HG03108 (cell line): Measurements from ENCODE around the gene OSGIN1.

Experiments
- ATAC-seq: cut with Tn5 transposase; IDR thresholded peaks from one replicate; pipeline ENCODE4 v1.9.1; 2021; ENCODE audit warnings: moderate library complexity; ENCODE audit not compliant: unreplicated experiment

OSGIN1 gene

GRCh38 chr16:83956336-83957289 is 3.6 kb downstream of the OSGIN1 start:
- ATAC-seq, result no peak

GRCh38 chr16:83957296-83957855 is 4.3 kb downstream of the OSGIN1 start:
- no peak for ATAC-seq

DNA sequence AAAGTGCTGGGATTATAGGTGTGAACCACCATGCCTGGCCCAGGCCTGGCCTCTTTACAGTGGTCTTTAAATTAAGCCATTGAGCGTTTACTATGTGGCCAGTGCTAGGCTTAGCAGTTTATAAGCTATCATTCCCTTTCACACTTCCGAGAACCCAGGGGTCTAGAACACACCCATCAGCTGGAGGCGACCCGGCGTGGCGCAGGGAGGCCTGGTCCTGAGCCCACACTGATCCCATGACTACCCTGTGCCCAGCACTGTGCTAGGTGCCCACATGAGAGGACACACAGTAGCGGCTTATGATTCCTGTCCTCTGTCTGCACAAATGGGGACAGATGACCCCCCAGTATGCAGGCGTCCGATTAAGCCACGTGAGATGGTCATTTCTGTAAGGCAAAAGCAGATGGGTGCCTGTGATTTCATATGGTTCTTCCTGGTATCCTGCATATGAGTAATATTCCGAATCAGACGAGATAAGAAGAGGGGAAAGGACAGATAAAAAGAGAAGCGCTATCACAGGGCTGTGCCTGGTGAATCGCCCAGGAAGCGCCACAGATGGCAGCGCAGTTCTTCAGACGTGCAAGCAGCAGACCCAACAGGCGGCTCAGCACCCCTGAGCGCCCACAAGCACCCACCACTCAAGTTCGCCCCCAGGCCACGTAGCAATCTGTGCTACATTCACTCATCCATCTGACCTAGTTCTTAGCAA is 5.3 kb downstream of the OSGIN1 start:
- ATAC-seq, result no peak

DNA sequence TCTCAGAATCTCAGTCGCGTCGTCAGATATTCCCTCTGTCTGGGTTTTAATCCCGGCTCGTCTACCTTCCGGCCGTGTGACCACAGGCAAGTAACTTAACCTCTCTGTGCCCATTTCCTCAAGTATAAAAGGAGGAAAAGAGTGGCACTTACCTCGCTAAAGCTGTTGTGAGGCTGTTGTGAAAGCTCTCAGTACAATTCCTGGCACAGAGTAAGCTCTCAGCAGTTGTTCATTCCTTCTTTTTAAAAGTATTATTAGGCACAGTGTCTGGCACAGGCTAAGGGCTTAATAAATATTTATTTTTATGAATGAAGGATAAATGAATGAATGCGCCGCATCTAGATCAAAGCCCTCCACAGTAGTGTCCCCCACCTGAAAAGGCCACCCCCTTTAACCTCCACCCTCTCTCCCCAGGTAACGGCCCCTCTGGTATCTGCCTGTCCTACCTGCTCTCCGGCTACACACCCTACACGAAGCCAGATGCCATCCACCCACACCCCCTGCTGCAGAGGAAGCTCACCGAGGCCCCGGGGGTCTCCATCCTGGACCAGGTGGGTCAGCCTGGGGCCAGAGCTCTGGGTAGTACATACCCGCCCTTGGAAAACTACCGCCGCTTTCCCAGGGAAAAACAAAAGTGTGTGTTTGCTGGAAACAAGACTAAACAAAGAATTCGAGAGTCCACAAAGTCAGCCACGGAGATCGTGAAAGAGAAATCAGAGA is 6.0 kb downstream of the OSGIN1 start:
- ATAC-seq, result no peak

- ATAC-seq, result no peak
These were observed 6.8 kb downstream of the OSGIN1 start for GRCh38 chr16:83959656-83960434.

DNA sequence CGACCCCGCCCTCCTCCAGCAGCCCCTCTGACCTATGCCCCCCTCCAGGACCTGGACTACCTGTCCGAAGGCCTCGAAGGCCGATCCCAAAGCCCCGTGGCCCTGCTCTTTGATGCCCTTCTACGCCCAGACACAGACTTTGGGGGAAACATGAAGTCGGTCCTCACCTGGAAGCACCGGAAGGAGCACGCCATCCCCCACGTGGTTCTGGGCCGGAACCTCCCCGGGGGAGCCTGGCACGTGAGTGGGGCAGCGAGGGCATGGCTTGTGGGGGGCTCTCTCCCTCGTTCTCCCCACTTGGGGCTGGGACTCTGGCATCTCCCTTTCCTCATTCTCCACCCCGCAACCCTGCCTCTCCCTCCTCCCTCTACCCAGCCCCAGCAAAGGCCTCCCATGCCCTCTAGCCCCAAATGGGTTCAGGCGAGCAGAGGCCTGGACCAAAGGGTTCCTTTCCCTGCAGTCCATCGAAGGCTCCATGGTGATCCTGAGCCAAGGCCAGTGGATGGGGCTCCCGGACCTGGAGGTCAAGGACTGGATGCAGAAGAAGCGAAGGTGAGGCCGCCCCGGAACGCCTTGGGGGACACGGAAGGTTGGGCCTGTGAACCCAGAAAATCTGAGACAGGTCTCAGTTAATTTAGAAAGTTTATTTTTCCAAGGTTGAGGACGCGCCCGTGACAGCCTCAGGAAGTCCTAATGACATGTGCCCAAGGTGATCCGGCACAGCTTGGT is 7.6 kb downstream of the OSGIN1 start:
- no peak for ATAC-seq

DNA sequence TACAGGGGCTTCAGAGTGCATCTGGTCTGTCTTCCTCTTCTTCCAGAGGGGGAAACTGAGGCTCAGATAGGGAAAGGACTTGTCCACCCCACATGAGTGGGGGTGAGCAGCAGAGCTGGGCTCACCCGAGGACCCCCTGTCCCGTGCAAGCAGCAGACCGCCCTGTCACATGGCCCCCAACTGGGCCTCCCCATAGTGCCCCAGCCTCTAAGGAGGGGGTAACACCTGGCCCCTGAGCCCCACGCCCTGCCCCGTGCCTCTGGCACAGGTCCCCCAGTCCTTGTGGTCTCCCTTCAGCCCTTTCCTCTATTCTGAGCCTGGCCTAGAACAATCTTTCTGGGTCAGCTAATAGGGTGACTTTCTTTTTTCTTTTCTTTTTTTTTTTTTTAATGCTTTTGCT is 8.6 kb downstream of the OSGIN1 start:
- no peak for ATAC-seq

- ATAC-seq, result no peak
These were observed 10.5 kb downstream of the OSGIN1 start for GRCh38 chr16:83963277-83964119.

DNA sequence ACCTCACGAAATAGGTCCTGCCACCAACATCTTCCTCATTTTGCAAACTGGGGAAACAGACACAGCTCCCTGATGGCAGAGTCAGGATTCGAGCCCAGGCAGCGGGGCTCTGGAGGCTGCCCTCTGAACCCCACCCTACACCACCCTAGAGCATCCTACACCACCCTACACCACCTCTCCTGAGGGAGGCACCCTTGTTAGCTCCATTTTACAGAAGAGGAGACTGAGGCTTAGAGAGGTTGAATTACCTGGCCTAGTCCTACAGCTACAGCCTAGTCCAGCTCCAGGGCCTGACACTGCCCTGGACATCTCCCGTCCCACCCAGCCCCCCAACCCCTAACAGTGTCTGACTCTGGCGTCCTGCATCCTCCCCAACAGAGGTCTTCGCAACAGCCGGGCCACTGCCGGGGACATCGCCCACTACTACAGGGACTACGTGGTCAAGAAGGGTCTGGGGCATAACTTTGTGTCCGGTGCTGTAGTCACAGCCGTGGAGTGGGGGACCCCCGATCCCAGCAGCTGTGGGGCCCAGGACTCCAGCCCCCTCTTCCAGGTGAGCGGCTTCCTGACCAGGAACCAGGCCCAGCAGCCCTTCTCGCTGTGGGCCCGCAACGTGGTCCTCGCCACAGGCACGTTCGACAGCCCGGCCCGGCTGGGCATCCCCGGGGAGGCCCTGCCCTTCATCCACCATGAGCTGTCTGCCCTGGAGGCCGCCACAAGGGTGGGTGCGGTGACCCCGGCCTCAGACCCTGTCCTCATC is 11.8 kb downstream of the OSGIN1 start:
- no peak for ATAC-seq

DNA sequence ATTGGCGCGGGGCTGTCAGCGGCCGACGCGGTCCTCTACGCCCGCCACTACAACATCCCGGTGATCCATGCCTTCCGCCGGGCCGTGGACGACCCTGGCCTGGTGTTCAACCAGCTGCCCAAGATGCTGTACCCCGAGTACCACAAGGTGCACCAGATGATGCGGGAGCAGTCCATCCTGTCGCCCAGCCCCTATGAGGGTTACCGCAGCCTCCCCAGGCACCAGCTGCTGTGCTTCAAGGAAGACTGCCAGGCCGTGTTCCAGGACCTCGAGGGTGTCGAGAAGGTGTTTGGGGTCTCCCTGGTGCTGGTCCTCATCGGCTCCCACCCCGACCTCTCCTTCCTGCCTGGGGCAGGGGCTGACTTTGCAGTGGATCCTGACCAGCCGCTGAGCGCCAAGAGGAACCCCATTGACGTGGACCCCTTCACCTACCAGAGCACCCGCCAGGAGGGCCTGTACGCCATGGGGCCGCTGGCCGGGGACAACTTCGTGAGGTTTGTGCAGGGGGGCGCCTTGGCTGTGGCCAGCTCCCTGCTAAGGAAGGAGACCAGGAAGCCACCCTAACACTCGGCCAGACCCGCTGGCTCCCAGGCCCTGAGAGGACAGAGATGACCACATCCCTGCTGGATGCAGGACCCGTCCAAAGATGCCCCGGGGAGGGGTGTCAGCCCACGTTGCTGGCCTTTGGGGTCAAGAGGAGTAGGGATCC is 12.6 kb downstream of the OSGIN1 start:
- ATAC-seq, result no peak

DNA sequence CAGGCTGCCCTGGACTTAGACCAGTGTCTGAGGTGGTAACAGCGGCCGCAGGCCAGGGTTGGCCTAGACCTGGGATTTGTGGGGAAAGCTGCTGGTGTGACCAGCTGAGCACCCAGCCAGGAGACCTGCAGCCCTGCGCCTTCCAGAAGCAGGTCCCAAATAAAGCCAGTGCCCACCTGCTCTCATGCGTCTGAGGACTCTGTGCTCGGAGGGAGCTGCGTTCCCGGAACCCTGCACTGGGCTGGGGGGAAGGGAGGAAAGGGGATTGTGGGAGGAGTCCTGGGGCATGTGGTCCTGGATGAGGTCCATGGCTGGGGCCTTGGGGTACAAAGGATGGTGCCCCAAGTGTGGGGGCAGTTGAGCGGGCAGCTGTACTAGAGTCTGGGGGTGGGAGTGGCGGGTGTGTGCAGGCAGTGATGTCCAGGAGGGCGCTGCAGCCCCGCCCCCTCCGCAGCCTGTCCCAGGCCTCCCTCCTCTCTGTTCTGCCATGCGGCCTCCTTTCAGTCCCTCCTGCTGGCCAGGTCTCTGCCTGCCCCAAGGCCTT is 13.2 kb downstream of the OSGIN1 start:
- no peak for ATAC-seq

DNA sequence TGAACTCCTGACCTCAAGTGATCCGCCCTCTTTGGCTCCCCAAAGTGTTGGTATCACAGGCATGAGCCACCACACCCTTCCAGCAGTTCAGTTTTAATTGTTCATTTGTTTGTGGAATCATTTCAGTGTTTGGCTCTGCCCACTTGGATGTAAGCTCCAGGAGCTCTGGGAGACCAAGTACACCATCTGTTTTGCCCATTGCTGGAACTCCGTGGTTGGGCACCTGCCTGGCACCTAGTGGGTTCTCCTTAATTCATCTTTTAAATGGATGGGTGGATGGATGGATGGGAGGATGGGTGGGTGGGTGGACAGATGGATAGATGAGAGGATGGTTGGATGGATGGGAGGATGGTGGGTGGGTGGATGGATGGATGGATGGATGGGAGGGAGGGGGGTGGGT is 14.1 kb downstream of the OSGIN1 start:
- no peak for ATAC-seq

DNA sequence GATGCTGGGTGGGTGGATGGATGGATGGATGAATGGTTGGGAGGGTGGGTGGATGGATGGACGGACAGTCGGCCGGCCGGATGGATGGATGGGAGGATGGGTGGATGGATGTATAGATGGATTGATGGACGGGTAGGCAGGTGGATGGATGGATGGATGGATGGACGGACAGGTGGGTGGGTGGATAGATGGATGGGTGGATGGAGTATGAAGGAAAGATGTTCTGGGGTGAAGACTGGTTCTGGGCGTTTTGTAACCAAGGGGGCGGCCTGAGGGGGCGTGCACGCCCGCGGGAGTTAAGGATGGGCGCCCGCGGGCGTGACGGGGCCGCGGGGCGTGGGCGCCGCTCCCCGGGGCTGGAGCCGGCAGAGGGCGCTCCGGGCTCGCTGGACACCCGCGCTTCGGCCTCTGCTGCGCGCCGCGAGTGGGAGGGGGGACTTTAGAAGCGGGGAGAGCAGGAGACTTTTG is 14.8 kb downstream of the OSGIN1 start, which contains the start of gene NECAB2:
Gene NECAB2, plus strand, starts transcription at position 407 of the 468 bp plus-strand sequence. CDS start 405 bp downstream, outside the sequence.
- ATAC-seq, result no peak

- no peak for ATAC-seq
These were observed 15.3 kb downstream of the OSGIN1 start for GRCh38 chr16:83968306-83968851.

DNA sequence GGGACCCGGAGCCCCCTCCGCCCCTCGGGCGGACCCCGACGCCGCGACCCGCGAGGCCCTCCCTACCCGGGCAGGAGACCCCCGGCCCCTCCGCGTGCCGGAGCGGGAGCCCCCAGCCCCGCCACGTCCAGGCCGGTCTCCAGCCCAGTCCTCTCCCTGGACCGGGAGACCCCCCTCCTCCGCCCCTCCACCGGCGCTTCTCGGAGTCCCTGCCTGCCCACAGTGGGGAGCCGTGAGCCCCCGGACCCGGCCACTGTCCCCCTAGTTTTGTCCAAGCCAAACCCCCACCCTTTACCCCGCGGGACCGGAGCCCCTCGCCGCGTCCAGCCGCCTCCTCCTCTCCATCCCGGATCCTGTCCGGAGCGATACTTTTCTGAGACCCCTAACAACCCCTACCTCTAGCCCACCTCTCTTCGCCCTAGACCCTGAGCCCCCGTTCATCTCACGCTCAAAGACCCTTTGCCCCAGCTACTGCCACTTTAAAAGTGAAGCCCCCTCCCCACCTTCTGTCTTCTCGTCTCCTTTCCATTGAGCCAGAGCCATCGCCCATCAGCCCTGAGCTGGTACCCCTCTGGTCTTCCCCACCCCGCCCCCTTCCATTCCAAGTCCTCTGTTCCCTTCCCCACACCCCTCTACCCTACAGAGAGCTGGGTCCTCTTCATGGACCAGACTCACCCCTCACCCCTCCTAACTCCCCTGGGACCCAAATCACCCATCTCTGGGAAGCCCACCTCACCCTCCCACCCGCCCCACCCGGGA is 16.0 kb downstream of the OSGIN1 start:
- ATAC-seq, result no peak
